Umbilical cord (tissue), 2 donors: ENCODE measurements around the gene GNAQ. TPM values are rescaled to one million over a fixed set of nuclear protein-coding genes. Genes with fewer than 3 reads are reported as not detected.
"Not testable (repeated sequence)": the region's sequence is repeated elsewhere in the genome, so short reads cannot be mapped to it uniquely, and the experiment has no call there.

ENCODE experiments used
- DNase-seq: peaks from one replicate; pipeline ENCODE4 v3.0.0-alpha.2; 2015; ENCODE audit warnings: low spot score
- total RNA-seq: library from RNA; depleted of rRNA; stranded (reverse); fragments of >200 nt; gene quantifications from one replicate; pipeline ENCODE4 v1.2.3, GENCODE V29; 2014; ENCODE audit warnings: low replicate concordance; ENCODE audit not compliant: insufficient read depth

Gene GNAQ
- total RNA-seq, 1 donor from 2014 or later: 62.4 TPM

DNA sequence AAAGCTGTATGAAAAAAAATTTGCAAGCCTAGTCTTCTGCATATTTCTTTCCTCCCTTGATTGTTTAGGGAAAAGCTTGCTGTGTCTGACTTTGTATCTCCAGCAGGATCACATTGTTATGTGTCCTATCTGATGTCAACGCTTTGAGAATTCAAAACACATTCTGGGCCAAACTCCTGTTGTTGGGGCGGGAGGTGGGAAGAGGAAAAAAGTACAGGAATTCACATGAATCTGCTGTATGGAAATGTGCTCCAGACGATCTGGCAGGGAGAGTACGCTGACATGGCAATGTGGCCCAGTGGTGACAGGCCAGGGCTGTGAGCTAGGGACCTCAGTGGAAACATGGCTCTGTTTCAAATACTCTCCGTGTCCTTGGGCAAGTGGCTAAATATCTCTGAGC is 296.1 kb downstream of the GNAQ start:
- no peak for DNase-seq

DNA sequence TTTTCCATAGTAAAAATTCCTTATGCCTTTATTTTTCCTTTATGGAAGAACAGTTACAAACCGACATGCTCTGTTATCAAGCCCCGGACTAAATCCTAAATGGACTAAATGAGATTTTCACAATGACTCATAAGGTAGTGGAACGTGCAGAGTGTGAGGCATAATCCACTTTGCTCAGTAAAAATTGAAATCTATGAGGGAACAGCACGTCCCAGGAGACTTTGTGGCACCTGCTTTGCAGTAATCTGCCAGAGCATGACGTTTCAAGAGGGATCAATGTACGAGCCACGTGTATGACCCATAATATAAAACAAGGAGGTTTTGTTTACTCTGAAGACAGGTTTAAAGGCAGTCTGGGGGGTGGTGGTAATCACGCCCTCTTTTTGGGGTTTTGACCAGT is 299.7 kb downstream of the GNAQ start:
- peak; percentile 85 for DNase-seq

DNA sequence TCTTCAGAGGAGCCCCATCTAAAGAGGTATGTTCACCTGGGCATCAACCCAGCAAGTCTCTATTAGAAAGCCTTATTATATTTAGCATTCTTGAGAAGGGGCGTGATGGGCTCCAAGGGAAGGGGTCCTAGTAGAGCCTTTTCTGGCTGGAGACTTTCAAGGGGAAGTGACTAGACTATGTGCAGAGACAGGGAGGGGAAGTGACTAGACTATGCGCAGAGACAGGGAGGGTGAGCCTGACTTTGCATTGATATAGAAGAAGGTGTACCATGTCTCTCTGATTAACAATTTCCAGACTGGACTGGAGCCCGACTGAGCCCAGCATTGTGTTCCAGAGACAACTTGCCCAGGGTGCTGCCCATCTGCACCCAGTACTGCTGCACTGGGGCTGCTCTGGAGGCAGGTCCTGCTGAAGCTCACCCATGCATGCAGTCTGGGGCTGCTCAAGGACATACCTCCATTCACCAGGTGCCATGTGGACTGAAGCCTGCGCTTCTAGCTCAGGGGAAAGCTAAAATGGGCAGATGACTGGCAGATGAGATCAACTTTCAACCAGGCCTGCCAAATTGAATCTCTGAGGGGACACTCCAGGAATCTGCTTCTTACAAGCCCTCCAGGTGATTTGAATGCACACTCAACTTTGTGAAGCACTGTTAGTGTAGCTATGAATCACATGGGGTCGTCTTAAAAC is 300.5 kb downstream of the GNAQ start:
- no peak for DNase-seq

DNA sequence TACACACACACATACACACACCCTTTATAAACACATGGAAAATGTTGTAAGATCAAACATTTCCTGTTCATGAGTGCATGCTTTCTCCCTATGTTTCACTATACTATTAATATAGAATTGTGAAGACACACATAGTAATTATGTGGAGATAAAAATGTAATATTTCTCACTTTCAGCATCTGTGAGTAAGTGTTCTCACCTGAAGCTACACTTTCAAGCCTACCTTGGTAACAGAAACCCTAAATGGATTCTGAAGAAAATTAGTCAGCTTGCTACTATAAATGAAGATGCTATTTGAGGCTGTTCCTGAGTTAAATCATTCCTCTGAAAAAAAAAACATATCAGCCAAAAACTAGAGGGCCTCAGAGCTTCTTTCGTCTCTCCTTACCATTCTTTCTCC is 302.4 kb downstream of the GNAQ start:
- no peak for DNase-seq

DNA sequence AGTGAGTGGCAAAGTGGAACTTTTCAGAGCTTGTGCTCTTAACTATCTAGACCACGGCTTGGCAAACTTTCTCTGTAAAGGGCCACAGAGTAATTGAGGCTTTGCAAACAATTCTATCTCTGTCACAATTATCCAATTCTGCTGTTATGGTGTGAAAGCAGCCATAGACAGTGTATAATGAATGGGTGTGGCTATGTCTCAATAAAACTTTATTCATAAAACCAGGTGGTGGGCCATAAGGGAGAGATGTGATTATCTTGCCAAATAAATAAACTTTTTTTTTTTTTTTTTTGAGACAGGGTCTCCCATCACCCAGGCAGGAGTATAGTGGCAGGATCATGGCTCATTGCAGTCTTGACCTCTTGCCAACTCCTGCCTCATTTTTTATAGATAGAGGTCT is 304.8 kb downstream of the GNAQ start:
- no peak for DNase-seq

DNA sequence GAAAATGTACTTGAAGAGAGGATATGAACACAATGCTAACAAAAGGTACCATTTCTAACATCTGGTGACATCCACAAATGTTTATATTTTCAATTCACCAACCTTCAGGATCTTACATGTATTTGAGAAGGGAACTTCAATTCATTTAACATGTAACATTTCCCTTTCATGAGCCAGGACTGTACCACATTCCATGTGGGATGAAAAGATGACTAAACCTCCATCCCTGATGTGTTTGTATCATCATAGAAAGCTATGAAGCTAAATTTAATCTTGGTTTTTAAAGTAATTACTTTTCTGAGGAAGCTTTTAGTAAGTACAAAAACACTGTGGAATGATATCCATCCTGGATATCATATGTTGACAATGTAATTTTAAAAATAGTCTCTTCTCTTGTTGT is 305.3 kb downstream of the GNAQ start:
- no peak for DNase-seq

DNA sequence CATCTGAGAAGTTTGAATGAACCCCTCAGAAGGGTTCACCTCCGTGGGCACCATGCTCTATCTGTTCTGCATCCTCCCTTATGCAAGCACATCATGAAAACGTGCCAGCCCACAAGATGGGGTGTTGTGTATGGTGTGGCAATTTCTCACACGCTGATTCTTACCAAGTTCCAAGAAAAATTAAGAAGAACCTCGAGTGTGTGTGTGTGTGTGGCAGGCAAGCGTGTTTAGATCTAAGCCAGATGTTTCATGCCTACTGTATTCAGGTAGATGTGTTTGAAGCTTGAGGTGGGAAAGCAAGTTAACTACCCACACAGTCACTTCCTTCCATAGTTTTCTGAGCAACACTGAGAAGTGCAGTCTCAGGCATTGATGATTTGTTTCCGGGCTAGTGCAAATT is 305.8 kb downstream of the GNAQ start:
- DNase-seq: no peak

DNA sequence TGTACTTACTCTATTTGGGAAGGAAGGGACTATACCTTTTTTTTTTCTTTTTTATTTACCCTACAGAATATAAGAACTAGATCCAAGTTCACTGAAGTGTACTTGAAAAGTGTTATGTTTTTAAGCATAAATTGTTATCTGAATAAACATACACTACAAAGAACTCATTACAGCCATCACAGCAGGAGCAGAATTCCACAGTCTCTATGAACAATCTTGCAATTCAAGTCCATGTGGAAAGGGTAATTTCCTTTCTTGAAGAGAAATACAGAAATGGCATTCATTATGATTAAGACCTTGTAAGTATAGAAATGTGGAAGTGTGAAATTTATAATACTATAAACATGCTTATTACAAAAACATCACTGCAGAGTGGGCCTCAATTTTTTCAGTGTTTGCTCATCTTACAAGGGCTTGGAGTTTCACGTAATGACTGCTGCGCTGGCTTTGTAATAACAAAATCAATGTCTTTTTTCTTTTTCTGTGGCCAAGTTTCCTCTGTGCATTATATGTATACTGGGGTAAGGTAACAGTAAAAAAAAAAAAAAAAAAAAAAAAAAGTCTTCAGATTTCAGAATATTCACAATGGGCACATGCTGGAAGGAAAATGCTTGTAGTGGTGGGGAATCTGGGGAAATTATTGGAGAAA is 306.4 kb downstream of the GNAQ start:
- DNase-seq: no peak

DNA sequence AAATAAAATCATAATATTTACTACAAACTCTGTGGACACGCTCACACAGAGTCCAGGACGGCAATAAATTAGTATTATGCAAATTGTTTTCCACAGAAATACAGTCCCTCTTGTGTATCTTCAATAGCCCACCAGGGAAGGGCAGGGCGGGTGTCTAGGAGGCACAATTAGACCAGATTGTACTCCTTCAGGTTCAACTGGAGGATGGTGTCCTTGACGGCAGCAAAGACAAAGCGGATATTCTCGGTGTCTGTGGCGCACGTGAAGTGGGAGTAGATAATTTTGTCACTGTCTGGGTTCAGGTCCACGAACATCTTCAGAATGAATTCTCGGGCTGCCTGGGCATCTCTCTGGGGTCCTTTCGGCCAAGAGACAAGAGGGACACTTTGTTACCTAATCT is 310.5 kb downstream of the GNAQ start:
- not testable (repeated sequence) for DNase-seq

DNA sequence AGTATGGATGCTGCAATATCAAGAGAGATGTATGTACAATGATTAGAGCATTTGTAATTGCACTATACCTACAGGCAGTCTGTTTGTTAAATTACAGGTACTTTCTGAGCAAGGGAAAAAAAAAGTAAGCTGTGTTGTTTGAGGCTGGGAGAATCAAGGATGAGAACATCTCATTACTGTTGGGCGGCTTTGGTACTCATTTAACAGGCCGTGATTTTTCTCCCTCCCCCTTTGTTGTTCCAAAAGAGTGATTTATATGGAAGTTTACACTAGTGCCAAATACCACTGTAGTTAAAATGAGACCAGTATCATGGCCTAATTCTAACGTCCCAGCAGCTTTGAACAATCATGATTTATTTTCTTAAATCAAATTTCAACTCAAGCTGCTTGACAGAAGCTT is 312.3 kb downstream of the GNAQ start:
- no peak for DNase-seq

DNA sequence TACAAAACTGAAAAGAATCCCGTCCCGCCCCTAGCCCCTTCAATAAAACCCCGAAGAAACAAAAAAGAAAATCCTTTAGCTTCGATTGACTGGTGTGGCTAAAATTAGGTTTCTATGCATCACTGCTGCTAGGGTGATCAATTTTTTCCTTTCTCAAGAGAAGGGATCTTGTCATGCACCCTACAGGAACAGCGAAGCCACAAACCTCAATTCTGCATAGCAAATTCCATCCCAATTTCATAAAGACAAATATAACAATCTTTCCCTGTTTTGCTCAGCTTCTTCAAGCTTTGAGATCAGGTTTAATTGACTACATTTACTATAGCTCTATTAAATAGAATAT is 313.3 kb downstream of the GNAQ start:
- DNase-seq: not testable (repeated sequence)

DNA sequence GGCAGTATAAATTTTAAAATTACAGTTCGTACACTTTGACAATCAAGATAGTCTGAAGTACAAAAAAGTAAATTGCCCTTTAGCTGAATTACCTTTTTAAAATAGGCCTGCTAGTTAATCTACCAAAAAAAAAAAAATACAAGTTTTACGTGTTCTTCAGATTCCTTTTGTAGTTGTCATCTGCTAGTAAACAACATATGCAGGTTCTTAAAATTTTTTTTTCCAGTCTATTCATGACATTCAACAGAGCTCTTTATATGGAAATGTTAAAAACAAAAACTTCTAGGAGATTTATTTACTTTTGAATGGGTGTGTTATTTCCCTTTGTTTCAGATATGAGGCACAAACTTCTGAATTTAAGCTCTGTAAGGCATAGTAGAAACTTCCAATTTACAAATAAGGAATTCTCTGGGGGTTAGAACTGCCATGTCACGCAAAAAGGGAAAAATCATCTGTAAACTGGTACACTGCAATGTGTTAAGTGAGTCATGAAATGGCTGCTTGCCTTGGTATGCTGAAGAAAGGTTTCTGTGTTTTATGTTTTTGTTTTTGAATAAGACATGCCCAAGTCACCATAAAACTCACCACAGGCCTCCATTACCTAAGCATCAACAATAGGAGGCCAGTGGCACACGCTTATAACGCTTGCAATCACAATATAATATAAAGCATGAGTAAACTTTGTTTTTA is 313.9 kb downstream of the GNAQ start:
- peak; percentile 39 for DNase-seq

DNA sequence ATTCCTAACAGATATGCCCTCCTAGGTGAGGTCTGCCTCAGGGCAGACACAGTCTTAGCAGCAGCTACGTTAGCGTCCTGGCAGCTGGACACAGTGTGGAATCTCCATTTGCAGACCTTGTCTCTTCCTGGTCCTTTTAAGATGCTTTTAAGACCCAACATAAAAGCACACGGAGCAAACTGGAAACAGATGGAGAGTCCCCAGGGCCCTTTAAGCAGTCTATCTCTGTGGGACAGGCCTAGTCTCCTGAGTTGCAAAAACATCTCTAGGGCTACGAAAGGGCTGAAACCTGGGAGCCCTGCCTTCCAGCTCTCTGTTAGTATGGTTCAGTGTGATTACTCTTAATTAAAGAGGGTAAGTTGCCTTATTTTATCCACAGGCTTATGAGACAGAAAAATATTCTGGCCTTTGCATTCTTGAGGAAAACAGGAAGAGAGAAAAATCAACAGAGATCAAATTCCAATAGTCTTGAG is 317.5 kb downstream of the GNAQ start:
- DNase-seq: peak; percentile 35

DNA sequence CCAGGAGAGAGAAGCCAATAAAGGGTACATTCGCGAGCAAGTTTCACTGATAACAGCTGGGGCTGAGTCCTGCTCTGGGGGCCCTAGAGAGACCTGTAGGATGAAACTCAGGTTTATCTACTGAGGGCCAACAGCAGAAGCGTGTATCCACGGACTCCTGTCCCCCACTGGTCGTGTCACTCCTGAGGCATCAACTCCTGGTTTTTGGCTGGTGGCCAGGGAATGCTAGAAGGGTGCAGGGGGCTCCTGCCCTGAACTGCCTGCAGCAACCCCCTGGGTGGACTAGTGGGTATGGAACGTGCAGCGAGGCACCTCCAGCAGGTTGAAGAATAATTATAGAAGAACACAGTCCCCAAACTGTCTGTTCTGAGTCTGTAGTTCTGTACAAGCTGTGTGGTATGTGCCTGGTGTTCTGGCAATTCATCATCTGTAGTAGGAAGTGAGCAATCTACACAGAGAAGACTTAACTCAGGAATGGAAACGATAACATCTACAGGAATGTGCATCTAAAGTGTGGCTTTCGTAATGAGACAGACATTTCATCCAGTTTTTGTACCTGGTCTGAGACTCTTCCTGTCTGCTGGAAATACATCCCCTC is 319.0 kb downstream of the GNAQ start:
- peak; percentile 79 for DNase-seq

DNA sequence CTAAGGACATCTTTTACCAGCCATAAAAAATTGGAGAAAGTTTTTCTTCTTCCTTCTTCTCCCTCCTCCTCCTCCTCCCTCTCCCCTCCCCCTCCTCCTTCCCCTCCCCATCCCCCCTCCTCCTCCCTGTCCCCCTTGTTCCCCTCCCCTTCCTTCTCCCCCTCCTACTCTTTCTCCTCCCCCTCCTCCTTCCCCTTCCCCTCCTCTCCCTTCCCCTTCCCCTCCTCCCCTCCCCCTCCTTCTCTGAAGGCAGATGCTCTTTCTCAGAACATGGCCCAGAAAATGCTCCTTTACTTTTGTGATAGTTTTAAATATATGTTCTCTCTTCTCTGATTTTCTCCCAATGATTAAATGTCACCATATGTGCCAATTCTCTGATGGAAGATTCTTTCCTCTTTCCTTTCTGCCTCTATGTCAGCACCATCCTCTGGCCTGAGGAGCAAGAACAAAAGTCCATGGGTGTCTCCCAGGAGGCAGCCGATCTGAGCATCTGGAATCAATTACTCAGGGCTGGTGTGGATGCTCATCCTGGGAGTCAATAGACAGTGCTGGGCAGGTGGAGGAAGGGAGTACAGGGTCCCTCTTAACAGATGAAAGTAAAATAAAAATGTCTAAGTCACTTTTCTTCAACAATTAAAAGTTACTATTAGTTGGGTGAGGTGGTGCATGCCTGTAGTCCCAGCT is 320.5 kb downstream of the GNAQ start:
- no peak for DNase-seq

DNA sequence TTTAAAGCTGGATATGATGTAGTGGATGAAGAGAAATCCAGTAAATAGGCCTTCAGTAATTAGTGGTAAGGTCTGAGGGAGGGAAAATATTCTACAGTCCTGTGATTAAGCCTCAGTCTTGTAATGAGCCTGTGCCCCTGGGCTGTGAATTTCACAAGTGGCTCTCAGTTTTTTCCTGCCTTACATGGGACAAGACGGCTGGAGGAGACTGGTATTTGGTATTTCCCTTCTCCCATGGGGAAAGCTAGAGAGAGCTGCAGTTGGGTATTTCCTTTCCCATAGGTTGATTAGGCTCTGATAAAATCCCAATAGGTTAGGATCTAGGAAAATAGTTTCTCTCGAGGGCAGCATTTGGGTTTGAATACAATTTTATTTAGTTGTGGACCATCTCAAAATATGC is 321.3 kb downstream of the GNAQ start:
- DNase-seq: no peak

DNA sequence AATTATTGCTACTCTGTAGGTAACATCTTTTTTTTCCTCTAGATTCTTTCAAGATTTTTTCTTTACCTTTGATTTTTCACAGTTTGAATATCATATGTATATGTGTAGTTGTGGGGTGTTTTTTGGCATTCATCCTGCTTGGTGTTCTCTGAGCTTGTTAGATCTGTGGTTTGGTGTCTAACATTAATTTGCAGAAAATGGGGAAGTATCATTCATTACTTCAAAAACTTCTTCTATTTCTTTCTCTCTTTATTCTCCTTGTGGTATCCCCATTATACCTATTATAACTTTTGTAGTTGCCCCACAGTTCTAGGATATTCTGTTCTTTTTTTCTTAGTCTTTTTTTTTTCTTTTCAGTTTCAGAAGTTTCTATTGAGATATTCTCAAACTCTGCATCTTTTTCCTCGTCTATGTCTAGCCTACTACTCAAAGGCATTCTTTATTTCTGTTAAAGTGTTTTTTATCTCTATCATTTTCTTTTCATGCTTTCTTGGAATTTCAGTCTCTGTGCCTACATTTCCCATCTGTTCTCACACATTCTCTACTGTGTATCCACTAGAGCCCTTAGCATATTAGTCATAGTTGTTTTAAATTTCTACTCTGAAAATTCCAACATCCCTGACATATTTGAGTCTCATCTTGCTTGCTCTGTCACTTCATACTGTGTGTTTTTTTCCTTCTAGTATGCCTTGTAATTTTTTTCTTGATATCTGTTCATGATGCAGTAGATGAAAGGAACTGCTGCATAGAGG is 323.4 kb downstream of the GNAQ start:
- no peak for DNase-seq

DNA sequence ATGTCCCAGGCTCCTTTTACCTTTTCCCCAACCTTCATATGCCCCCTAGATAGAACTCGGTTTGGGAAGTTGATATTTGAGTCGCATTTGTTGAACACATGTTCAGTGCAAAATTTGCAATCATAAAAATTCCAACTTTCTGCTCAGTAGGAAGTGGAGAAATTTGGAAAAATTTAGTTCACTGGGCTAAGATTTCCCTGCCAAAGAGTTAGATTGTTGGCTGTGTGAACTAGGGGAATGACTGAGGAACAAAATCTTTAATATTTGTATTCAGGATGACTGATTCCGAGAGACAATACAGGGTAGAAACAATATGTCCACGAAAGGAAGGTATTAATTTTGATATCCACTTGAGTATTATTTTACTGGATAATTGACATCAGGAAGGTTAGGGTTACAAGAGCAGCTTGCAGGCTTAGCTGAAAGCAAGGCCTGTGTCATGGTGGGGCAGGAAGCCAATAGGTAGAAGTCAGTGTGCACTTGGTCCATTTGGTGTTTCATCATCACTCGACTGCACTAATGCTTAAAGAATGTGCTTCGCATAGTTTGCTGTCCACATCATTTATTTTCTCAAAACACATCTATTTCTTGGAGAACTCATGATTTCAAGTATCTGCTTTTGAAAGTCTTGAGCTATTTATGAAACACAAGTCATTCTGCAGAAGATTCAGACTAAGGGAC is 324.1 kb downstream of the GNAQ start:
- DNase-seq: peak; percentile 81

DNA sequence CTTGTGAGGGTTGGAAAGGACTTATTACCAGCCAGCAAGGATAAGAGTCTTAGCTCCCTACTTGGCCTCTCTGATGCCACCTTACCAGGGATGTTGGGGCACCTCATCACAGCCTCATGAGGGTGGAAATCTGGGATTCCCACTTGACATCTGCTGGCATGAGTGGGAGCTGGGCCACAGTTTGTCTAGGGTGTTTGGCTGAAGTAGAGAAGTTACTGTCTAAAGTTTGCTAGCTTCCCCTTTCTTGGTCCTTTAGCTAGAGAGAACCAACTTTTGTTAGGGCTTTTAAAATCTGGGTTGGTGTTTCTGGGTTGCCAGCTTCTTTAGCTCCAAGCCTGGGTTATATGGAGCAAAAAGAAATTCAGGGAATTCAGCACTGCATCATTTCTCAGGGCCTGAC is 326.0 kb downstream of the GNAQ start:
- DNase-seq: no peak

DNA sequence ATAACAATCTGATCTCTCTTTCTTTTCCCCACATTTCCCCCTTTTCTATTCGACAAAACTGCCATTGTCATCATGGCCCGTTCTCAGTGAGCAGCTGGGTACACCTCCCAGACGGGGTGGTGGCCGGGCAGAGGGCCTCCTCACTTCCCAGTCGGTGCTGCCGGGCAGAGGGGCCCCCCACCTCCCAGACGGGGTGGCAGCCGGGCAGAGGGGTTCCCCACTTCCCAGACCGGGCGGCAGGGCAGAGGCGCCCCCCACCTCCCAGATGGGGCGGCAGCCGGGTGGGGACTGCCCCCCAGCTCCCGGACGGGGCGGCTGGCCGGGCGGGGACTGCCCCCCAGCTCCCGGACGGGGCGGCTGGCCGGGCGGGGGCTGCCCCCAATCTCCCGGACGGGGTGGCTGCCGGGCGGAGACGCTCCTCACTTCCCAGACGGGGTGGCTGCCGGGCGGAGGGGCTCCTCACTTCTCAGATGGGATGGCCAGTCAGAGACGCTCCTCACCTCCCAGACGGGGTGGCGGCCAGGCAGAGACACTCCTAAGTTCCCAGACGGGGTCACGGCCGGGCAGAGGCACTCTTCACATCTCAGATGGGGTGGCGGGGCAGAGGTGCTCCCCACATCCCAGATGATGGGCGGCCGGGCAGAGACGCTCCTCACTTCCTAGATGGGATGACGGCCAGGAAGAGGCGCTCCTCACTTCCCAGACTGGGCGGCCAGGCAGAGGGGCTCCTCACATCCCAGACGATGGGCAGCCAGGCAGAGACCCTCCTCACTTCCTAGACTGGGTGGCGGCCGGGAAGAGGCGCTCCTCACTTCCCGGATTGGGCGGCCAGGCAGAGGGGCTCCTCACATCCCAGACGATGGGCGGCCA is 328.9 kb downstream of the GNAQ start:
- not testable (repeated sequence) for DNase-seq
